Stimulated activated CD4-positive, alpha-beta T cell treated with anti-CD3 and anti-CD28 coated beads, Interleukin-15, amount 100 ng/mL, for 48 hours (primary cell): ENCODE data around the gene TUBB1.
"Not testable (repeated sequence)": the region's sequence is repeated elsewhere in the genome, so short reads cannot be mapped to it uniquely, and the experiment has no call there.

Experiments
- DNase-seq, 2 donors: peaks; one replicate each; pipeline ENCODE4 v3.0.0-alpha.2; 2020; ENCODE audit warnings: low read depth in 2 of 2

TUBB1 gene

GRCh38 chr20:59006167-59006863, 12.9 kb upstream of the TUBB1 start:
- DNase-seq: no peak

- peak in 1 of 2 donors; percentile 48 for DNase-seq
Observed at GRCh38 chr20:59006864-59007664, 12.2 kb upstream of the TUBB1 start, which contains the start of gene CTSZ. Gene CTSZ (minus strand): TSS chr20:59007254. CDS start chr20:59007128, 126 bp downstream.

- DNase-seq: no peak
Observed at GRCh38 chr20:59007665-59008511, 11.3 kb upstream of the TUBB1 start.

- DNase-seq: no peak
Observed at GRCh38 chr20:59008715-59009336, 10.4 kb upstream of the TUBB1 start.

- no peak for DNase-seq
Observed at GRCh38 chr20:59010321-59010994, 8.8 kb upstream of the TUBB1 start.

- no peak for DNase-seq
Observed at GRCh38 chr20:59010995-59011873, 8.0 kb upstream of the TUBB1 start.

GRCh38 chr20:59011874-59012157, 7.4 kb upstream of the TUBB1 start:
- not testable (repeated sequence) for DNase-seq

GRCh38 chr20:59013031-59013951, 5.9 kb upstream of the TUBB1 start:
- DNase-seq: no peak

GRCh38 chr20:59013959-59014608, 5.1 kb upstream of the TUBB1 start:
- DNase-seq: no peak

GRCh38 chr20:59014680-59015389, 4.4 kb upstream of the TUBB1 start:
- DNase-seq: no peak

GRCh38 chr20:59015411-59015810, 3.8 kb upstream of the TUBB1 start:
- DNase-seq: no peak

- DNase-seq: no peak
Observed at GRCh38 chr20:59015812-59016711, 3.2 kb upstream of the TUBB1 start.

GRCh38 chr20:59016795-59017492, 2.3 kb upstream of the TUBB1 start:
- no peak for DNase-seq

- DNase-seq: no peak
Observed at GRCh38 chr20:59017493-59018231, 1.6 kb upstream of the TUBB1 start.

GRCh38 chr20:59018817-59019216, 412 bp upstream of the TUBB1 start:
- no peak for DNase-seq
